ENCODE results near the gene ACOT8. TPM values are rescaled to one million over a fixed set of nuclear protein-coding genes. Genes with fewer than 3 reads are reported as not detected.

Gene ACOT8
- total RNA-seq, 4 donors from 2014 or later = 27.2 to 49.8 (median 29.9) TPM

DNA sequence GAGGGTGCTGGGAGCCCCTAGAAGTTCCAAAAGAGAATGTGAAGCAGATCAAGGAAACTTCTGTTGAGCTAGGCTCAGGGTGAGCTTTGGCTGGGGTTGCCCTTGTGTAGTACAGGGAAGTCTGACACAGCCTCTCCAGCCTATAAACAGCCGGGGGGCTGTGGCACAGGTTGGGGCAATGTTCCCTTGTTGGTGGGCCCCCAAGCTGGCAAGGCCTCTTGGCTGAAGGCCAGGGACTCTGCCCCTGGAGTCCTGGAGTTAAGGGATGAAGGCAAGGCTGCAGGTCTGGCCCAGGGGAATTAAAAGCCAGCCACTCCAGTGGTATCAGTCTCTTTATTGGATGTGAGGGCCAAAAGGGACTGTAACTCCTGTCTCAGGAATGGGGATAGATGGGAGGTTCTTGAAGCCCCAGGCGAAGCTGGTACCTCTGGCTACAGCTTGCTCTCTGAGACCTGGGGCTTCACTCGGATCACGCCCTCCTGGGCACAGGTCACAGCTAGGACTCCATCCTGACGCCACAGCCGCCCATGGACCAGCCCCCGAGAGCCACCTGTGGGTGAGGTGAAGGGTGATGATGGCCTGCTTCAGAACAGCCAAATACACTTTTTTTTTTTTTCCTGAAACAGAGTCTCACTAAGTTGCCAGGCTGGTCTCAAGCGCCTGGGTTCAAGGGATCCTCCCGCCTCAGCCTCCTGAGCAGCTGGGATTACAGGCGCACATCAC lies 15.6 kb downstream of the ACOT8 start:
- Histone ChIP-seq H3K4me1 (peaks cover 0 to 82% (median 25%) of the 10 kb centered on the region in 3 donors), H3K27me3 (no peaks in the 10 kb centered on the region), H3K27ac (peak overlapping the region in 3 of 4 donors; percentile 58 to 77 (median 72)), H3K4me3 (no peak overlapping the region), H3K9me3 (no peaks in the 10 kb centered on the region), H3K36me3 (peaks cover 0 to 90% of the 10 kb centered on the region in 2 donors)
- ATAC-seq = no peak
- WGBS, 2 donors (ENCODE audit: low coverage in 1 of 2) = 83% methylated on average over 6 of the region's 10 CpGs; no CpG with 5 or more reads in 1 of the 2 donors
- TF ChIP-seq, protein P1, sequence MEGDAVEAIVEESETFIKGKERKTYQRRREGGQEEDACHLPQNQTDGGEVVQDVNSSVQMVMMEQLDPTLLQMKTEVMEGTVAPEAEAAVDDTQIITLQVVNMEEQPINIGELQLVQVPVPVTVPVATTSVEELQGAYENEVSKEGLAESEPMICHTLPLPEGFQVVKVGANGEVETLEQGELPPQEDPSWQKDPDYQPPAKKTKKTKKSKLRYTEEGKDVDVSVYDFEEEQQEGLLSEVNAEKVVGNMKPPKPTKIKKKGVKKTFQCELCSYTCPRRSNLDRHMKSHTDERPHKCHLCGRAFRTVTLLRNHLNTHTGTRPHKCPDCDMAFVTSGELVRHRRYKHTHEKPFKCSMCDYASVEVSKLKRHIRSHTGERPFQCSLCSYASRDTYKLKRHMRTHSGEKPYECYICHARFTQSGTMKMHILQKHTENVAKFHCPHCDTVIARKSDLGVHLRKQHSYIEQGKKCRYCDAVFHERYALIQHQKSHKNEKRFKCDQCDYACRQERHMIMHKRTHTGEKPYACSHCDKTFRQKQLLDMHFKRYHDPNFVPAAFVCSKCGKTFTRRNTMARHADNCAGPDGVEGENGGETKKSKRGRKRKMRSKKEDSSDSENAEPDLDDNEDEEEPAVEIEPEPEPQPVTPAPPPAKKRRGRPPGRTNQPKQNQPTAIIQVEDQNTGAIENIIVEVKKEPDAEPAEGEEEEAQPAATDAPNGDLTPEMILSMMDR (IDR thresholded peaks at IDR 0.05) = no peak

DNA sequence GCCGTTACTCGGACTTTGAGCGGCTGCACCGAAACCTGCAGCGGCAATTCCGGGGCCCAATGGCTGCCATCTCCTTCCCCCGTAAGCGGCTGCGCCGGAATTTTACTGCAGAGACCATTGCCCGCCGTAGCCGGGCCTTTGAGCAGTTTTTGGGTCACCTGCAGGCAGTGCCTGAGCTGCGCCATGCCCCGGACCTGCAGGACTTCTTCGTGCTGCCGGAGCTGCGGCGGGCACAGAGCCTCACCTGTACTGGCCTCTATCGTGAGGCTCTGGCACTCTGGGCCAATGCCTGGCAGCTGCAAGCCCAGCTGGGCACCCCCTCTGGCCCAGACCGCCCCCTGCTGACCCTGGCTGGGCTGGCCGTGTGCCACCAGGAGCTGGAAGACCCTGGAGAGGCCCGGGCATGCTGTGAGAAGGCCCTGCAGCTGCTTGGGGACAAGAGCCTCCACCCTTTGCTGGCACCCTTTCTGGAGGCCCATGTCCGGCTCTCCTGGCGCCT lies 16.4 kb downstream of the ACOT8 start:
- Histone ChIP-seq H3K27ac (peak overlapping the region in 2 of 4 donors; percentile 58 to 72), H3K4me1 (peaks cover 0 to 90% (median 26%) of the 10 kb centered on the region in 3 donors), H3K27me3 (no peaks in the 10 kb centered on the region), H3K9me3 (no peaks in the 10 kb centered on the region), H3K36me3 (peaks cover 0 to 82% of the 10 kb centered on the region in 2 donors), H3K4me3 (no peak overlapping the region)
- ATAC-seq = no peak
- TF ChIP-seq, protein P1 (IDR thresholded peaks at IDR 0.05) = no peak
- TF ChIP-seq POLR2AphosphoS5 (IDR thresholded peaks at IDR 0.05) (no peak), POLR2A (IDR thresholded peaks at IDR 0.05) (no peak), EP300 (IDR thresholded peaks at IDR 0.05) (no peak)
- WGBS, 2 donors (ENCODE audit: low coverage in 1 of 2) = 100% methylated on average over 1 of the region's 25 CpGs; no CpG with 5 or more reads in 1 of the 2 donors

DNA sequence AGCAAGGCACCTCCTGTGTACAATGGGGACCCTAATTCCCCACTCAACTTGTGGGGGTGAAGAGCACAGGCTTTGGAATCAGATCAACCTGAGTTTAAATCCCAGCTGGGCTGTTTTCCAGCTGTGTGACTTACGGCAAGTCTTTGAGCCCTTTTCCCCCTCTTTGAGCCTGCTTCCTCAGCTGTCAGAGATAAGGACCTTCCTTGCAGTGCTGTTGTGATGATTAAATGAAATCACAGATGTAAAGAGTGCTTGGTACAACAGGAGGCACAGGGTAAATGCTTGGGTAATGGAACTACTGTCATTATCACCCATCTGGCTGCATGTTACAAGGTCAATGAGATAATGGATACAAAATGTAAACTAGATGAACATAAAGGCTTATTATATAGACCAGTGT lies 20.4 kb downstream of the ACOT8 start:
- ATAC-seq = no peak
- 20% methylated on average over 1 of the region's 1 CpG; no CpG with 5 or more reads in 1 of the 2 donors for WGBS, 2 donors (ENCODE audit: low coverage in 1 of 2)
- peaks cover 0 to 44% of the 10 kb centered on the region in 2 donors for H3K36me3 ChIP-seq
- H3K4me1 ChIP-seq = peaks cover 5 to 86% (median 28%) of the 10 kb centered on the region in 3 donors
- H3K4me3 ChIP-seq = peak overlapping the region in 1 of 2 donors; percentile 18
- no peaks in the 10 kb centered on the region for H3K27me3 ChIP-seq
- H3K27ac ChIP-seq = peak overlapping the region in 3 of 4 donors; percentile 47 to 97 (median 90)
- H3K9me3 ChIP-seq = no peaks in the 10 kb centered on the region
- TF ChIP-seq, protein P1 (IDR thresholded peaks at IDR 0.05) = no peak
- TF ChIP-seq EP300 (IDR thresholded peaks at IDR 0.05) (no peak), POLR2AphosphoS5 (IDR thresholded peaks at IDR 0.05) (no peak), POLR2A (IDR thresholded peaks at IDR 0.05) (no peak)

DNA sequence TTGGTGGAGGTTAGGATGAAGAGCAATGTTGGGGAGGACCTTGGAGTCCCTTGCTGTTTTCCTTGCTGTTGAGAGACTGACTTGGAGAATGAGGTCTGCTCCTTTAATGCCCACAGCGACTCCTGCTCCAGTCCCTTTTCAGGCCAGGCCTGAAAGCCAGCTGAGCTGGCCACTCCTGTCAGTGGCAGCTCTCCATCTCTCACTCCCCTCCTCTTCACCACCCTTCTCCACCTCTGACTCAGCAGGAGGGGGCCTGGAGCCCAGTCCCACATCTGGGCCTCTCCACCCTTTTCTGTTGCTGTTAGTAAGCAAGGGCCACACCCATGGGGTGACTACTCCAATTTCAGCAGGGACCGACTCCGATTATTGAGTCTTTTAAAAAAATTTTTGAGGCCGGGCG lies 21.4 kb downstream of the ACOT8 start:
- Histone ChIP-seq H3K4me1 (peaks cover 5 to 79% (median 25%) of the 10 kb centered on the region in 3 donors), H3K4me3 (peak overlapping the region in 1 of 2 donors; percentile 86), H3K27ac (peak overlapping the region in 3 of 4 donors; percentile 88 to 97 (median 90)), H3K27me3 (no peaks in the 10 kb centered on the region), H3K36me3 (peaks cover 0 to 34% of the 10 kb centered on the region in 2 donors), H3K9me3 (no peaks in the 10 kb centered on the region)
- ATAC-seq = peak; percentile 50
- 12% methylated on average over 3 of the region's 5 CpGs; no CpG with 5 or more reads in 1 of the 2 donors for WGBS, 2 donors (ENCODE audit: low coverage in 1 of 2)
- TF ChIP-seq, protein P1 (IDR thresholded peaks at IDR 0.05) = no peak
- TF ChIP-seq POLR2AphosphoS5 (IDR thresholded peaks at IDR 0.05) = peak; percentile 29
